ENCODE results near the gene POM121L2.

DNA sequence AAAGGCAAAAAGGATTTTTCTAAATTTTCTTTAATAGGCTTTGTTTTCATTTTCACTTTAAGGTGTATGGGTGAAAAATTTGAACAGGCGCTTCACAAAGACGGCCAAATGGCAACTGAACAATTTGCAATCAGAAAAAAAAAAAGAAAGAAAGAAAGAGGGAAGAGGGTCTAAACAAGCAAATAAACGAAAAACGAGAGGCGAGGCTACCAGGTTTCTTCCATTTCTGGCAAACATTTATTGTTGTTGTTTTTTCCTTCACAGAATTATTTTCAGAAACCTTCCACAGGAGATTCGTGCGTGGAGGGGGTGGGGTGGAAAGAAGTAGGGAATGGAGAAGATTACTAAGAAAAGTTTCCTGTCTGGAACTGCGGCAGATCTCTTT is 24.3 kb downstream of the POM121L2 start:
- TF ChIP-seq, protein P1, sequence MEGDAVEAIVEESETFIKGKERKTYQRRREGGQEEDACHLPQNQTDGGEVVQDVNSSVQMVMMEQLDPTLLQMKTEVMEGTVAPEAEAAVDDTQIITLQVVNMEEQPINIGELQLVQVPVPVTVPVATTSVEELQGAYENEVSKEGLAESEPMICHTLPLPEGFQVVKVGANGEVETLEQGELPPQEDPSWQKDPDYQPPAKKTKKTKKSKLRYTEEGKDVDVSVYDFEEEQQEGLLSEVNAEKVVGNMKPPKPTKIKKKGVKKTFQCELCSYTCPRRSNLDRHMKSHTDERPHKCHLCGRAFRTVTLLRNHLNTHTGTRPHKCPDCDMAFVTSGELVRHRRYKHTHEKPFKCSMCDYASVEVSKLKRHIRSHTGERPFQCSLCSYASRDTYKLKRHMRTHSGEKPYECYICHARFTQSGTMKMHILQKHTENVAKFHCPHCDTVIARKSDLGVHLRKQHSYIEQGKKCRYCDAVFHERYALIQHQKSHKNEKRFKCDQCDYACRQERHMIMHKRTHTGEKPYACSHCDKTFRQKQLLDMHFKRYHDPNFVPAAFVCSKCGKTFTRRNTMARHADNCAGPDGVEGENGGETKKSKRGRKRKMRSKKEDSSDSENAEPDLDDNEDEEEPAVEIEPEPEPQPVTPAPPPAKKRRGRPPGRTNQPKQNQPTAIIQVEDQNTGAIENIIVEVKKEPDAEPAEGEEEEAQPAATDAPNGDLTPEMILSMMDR (IDR thresholded peaks at IDR 0.05; ENCODE audit: low read depth, low read length, missing input control) = no peak
- TF ChIP-seq GABPA (IDR thresholded peaks at IDR 0.05 in 1 of 2, conservative IDR thresholded peaks at IDR 0.05 in 1 of 2) = no peak
- TF ChIP-seq RAD21 (IDR thresholded peaks at IDR 0.05) = no peak
- TF ChIP-seq, protein P2, sequence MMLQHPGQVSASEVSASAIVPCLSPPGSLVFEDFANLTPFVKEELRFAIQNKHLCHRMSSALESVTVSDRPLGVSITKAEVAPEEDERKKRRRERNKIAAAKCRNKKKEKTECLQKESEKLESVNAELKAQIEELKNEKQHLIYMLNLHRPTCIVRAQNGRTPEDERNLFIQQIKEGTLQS (IDR thresholded peaks at IDR 0.05) = no peak
- no peak for TF ChIP-seq JUND (IDR thresholded peaks at IDR 0.05)
- TF ChIP-seq, protein P3, sequence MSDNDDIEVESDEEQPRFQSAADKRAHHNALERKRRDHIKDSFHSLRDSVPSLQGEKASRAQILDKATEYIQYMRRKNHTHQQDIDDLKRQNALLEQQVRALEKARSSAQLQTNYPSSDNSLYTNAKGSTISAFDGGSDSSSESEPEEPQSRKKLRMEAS (IDR thresholded peaks at IDR 0.05) = no peak
- TF ChIP-seq, protein P4, sequence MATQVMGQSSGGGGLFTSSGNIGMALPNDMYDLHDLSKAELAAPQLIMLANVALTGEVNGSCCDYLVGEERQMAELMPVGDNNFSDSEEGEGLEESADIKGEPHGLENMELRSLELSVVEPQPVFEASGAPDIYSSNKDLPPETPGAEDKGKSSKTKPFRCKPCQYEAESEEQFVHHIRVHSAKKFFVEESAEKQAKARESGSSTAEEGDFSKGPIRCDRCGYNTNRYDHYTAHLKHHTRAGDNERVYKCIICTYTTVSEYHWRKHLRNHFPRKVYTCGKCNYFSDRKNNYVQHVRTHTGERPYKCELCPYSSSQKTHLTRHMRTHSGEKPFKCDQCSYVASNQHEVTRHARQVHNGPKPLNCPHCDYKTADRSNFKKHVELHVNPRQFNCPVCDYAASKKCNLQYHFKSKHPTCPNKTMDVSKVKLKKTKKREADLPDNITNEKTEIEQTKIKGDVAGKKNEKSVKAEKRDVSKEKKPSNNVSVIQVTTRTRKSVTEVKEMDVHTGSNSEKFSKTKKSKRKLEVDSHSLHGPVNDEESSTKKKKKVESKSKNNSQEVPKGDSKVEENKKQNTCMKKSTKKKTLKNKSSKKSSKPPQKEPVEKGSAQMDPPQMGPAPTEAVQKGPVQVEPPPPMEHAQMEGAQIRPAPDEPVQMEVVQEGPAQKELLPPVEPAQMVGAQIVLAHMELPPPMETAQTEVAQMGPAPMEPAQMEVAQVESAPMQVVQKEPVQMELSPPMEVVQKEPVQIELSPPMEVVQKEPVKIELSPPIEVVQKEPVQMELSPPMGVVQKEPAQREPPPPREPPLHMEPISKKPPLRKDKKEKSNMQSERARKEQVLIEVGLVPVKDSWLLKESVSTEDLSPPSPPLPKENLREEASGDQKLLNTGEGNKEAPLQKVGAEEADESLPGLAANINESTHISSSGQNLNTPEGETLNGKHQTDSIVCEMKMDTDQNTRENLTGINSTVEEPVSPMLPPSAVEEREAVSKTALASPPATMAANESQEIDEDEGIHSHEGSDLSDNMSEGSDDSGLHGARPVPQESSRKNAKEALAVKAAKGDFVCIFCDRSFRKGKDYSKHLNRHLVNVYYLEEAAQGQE (IDR thresholded peaks at IDR 0.05) = no peak
- no peak for TF ChIP-seq EGR1 (IDR thresholded peaks at IDR 0.05; ENCODE audit: low read depth in 2 of 2)
- no peak for TF ChIP-seq TAF1 (conservative IDR thresholded peaks at IDR 0.05)
